Measurements from ENCODE around the gene KCNK2.
"Not testable (repeated sequence)": the region's sequence is repeated elsewhere in the genome, so short reads cannot be mapped to it uniquely, and the experiment has no call there.

Gene KCNK2

DNA sequence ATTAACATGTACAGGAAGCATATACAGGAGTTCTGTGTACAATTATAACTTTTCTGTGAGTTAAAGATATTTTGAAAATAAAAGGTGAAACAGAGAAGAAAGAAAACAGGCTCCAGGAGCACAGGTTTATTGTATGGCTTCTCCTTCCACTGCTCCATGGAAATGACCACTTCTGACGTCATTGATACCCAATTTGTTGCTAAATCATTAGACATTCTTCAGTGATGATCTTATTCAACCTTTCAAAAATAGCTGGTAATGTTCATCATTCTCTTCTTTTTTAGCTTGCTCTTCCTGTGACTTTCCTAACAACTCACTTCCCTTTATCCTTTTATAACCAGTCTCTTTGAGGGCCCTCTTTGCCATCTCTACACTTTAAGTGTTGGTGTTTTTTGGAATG lies 77.8 kb downstream of the KCNK2 start:
- DNase-seq, result no peak

DNA sequence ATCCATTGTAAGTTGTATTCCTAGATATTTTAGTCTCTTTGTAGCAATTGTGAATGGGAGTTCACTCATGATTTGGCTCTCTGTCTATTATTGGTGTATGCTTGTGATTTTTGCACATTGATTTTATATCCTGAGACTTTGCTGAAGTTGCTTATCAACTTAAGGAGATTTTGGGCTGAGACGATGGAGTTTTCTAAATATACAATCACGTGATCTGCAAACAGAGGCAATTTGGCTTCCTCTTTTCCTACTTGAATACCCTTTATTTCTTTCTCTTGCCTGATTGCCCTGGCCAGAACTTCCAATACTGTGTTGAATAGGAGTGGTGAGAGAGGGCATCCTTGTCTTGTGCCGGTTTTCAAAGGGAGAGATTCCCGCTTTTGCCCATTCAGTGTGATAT lies 80.6 kb downstream of the KCNK2 start:
- DNase-seq, result not testable (repeated sequence)

DNA sequence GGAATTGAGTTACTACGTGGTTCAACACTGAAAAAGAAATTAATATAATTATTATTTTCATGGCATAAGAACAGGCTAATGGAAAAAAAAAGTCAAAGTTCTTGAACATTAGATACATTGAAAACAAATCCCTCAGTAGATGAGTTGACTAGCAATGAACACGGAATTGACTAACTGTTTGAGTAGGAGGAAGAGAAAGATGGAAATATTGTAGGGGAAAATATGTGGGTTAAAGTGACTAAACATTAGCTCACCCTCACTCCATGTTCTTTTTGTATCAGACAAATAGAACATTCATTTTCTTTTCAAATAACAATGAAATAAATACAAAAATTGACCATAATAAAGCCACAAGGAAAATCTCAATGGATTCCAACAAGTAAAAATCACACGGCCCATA lies 84.3 kb downstream of the KCNK2 start:
- no peak for DNase-seq

DNA sequence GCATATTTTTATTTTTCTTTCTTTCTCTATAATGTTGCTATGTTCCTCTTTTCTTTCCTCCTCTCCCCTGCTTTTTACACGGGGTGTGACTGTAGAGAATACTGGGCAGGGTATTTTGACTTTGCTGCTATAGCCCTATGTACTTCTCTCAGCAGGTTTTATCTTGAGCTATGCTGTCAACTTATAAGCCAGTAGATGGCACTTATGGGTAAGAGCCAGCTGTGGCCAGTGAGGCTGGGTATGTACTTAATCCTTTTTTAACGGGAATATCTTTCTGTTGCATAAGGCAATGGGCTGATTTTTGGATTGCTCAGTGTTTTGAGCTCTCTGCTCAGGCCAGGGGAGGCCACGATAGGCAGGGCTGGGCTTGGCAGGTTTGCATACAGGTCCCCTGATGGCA lies 99.0 kb downstream of the KCNK2 start:
- DNase-seq, result no peak

DNA sequence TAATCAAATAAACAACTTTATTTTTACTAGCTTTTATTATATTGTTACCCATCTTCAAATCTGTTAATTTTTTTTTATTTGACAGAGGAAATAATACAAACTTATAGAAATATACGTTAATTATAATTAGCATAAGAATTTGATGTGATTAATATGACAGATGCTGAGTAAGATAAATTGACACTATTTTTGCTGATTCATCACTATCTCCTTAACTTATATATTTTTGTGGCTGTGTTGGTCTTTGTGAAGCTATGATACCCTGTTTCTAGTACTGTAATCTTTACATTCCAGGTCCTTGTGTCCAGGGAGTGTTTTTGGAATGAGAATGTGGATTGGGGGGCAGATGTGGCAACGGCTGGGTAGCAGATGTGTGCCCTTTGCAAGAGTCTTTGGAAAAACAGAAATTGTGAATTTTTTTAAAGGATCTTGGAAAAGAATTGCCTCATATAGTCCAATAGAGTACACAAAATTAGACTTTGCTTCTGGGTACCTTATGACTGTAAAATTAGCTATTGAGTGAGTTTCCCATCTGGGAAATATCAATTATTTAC lies 102.6 kb downstream of the KCNK2 start:
- DNase-seq, result no peak

DNA sequence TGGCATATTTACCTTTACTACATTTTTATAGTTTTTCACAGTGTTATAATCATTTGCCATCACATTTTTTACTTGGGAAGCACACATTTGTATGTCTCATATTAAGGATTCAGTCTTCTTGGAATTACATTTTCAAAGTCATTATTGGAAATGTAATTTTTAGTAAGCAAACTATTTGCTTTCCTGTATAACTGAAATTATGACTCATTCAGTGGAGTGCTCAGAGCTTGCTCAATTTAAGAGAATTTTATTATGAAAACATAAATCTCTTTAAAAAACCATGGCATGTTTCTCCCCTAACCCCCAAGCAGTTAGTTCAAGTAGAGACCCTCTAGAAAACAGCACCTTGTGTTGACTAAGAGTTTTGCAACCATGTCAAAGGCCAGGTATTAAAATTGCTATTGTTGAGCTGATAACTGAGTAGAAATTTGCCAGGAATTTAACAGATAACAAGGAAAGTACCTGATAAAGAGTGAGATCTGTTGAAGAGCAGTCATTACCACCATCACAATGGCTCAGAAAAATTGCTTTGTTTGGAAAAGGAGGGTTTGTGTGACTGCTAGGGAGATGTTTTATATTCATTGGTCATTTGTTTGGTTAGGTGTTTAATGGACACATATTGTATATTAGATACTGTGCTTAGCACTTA lies 105.9 kb downstream of the KCNK2 start:
- DNase-seq, result no peak

DNA sequence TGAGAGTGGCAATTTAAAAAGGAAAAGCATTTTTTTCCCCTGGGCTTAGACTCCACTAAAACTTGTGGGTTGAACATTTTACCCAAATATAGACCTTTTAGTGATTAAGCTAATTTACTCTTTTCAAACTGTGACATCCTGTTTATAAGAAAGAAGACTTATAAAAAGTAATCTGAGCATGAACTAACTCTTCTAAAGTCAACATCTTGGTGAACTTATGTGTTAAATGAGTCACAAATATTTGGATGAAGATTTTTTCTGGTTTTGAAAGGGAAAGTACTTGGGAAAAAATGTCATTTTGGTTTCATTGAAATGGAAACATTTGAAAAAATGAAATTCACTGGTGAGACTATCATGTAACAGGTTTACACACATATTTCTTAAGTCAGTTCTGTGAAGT lies 109.8 kb downstream of the KCNK2 start:
- DNase-seq, result no peak

DNA sequence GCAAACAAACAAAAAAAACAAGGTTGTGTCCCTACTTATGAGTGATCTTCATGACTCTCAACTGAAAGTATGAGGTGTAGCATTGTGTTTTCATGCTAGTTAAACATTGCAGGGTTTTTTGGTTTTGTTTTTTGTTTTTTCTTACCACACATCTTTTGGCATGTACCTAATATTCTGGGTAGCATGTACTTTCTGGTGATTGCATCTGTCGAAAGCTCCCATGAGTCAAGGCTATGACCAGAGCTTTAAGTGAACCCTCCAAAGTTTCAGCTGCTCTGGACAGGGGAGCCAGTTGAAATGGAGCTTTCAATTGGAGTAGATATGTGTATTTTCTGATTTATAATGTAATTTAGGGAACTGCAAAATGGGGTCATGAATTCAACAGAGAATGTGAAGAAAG lies 115.5 kb downstream of the KCNK2 start:
- no peak for DNase-seq

DNA sequence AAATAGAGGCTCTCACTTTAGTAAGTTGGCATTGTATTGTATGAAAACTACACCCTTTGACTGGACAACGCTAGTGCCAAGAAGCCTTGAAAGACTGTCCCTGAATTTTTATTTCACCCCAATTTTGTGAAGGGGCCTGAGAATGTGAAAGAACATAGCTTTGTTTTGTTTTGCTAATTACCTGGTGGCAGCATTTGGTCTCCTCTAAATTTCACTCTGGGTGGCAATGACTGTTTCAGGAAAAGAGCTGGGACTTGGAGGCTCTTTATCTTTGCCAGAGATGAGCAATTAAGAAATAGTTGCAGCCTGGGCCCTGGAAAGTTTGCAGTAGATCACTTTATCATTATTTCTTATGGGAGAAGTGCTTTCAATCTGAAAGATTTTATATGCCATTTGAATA lies 117.6 kb downstream of the KCNK2 start:
- no peak for DNase-seq

DNA sequence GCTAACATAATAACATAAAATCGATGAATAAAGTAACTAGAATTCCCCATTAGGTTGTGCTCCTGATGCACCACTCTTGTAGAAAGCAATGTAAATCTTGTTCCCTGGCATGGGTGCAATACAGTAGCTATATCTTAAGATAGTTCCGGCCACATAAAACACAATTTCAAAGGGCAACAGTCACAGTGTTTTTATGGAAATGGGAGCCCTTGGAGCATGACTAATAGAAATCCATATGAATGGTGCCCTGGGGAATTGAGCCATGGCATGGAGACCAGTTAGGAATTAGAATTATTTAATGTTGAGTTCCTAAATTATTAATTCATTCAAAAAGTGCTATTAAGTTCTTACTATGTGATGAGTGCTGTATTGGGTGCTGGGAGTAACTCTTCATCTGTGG lies 118.7 kb downstream of the KCNK2 start:
- no peak for DNase-seq

DNA sequence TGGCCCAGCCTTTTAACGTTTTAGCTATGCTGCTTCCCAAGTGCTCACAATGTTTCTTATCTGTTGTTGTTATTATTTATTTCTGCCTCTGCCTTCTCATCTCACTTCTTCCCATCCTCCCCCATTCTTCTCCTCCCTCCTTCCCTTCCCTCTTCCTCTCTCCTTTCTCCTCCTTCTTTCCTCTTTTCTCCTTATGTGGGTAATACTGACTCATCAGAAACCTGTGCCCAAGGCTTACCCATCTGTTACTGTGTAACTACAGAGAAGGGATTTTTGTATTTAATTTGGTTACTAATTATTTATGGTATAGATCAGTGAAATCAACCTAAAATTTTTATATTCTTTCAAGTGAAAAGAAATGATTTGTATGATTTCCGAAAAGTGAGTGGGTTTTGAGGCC lies 120.3 kb downstream of the KCNK2 start:
- DNase-seq, result no peak

DNA sequence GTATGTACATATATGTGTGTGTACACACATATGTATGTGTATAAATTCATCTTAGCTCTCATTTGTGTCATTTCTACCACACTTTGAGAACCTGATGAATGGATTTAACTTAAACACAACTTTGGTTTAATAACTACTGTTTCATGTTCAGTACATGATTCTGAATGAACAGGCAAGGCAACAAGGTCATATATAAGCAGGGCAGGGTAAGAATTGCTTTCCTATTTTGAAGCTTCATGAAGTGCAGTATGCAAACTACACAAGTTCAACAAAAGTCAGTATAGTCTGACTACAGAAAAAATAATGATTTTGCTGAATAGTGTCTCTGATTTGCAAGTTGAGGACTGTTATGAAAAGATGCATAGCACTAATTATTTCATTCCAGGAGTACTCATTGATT lies 127.6 kb downstream of the KCNK2 start:
- DNase-seq, result no peak

DNA sequence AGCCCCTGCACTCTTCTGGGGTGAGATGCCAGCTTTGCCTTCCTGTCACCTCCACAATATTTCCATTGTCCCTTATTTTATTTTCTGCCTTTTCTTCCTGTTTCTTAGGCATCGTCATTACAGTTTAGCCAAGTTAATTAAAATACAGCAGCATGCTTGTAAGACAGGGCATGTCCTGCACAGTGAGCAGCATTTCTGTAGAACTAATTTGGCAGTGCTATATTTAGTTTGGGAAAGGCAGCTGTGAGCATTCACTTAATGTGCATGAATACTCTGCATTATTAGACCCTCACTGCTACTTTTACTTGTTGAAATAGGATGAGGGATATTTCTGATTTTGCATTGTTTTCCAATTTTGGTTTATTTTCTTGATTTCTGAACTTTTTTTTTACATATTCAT lies 133.3 kb downstream of the KCNK2 start:
- no peak for DNase-seq

DNA sequence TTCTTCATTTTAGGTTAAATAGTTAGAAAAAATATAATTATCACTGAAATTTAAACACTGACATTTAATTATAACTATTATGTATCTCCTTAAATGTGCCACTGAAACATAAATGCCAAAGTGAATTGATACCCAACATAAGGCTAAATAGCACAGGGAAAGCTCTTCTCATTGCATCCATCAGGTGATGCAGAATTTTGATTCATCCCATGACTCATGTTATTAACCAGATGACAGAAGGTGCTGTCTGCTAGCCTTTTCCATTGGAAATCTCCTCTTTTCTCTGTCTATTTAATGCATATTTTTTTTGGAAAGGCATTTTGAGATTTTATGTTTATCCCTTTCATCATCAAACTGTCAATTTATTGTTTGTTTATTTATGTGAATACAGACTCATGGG lies 136.8 kb downstream of the KCNK2 start:
- DNase-seq, result no peak

DNA sequence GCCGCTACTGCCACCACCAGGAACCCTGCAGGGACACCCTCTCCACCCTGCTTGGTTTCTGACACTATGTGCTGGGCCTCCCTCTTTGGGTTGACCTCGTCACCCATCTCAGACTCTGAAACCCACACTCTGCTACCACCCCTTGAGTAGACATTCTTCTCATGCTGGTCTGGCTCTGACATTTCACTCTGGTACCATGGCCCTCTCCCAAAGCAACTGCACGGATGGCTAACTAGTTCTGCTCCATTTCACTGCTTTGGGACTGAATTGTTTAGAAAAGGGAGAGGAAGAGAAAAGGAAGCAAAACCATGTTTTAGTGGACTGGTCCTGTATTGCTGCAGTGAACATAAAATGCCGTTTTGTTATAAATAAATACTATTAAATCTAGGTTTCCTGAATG lies 137.8 kb downstream of the KCNK2 start:
- DNase-seq, result no peak

DNA sequence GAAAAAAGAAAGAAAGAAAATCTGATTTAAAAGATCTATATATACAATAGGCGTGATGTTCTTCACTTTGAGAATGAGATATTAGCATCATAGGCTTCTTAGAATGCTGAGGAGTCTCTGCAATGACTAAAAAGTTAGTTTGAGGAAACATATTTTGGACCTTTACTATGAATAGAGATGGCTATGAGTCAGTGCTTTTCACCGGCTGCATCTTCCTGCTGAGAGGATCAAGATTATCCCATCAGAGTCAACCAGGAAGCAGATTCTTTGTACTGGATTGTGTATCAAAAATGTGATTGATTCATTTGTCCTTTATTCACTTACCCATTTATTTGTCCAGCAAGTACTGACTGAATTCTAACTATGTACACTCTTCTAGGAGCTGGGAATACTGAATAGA lies 144.2 kb downstream of the KCNK2 start:
- no peak for DNase-seq

DNA sequence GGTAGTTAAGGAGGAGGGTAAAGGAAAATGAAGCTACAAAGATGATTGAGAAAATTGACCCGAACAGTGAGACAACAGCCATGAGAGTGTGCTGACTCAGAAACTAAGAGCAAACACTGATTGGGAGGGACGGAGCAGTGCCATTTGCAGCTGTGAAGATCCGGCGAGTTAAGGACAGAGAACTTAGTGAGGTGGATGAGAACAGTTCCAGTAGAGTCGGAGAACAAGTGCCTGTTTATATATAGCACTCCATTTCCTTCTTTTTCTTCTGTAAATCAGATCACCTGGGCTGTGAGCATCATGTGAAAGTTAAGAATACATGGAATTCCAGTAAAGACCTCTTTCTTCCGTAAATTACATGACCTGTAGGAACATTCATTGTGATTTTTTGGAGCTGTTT lies 145.7 kb downstream of the KCNK2 start:
- no peak for DNase-seq

DNA sequence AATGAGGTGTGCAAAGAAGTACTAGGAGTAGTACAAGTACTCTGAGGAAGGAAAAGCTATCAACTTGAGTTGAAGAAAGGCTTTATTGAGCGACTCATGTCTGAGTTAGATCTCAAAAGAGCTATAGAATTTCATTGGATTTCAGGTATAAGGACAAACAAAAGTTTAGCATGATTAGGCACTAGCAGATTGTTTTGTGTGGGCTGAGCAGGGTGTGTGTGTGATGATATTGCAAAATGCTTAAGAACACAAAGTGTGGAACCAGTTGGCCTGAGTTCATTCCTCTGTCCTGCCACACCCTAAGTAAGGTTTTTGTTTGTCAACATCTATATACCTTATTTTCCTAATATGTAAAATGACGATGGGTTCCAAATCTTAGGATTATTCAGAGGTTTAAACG lies 158.9 kb downstream of the KCNK2 start:
- no peak for DNase-seq

DNA sequence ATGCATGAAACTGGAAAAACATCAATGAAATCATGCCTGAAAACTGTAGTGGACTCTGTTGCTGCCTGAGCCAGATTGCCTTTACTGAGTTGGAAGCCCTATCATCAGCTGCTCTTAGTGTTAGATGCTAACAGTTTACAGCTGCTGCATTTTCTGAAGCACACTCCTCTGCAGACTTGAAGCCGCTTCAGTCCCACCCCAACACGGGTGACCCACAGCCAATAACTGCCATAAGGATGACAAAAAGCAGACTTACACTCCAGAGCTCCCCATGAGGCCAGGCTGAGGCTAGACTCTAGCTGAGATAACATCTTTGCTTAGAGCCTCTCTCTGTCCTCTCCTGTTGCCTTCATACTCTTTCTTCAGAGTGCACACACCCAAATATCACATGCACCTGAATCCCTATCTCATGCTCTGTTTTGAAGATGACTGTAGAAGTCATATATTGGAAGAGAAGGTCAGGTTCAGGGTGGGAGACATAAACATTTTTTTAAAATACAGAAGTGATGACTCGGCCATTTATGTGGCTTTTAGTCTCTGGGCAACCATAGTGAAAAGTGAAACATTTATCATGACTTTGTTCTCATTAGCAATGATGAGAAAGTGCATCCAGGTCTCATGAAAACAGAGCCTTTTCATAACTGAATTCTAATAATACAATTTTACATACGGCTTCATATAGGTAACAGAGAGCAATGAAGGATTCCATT lies 161.0 kb downstream of the KCNK2 start:
- no peak for DNase-seq

DNA sequence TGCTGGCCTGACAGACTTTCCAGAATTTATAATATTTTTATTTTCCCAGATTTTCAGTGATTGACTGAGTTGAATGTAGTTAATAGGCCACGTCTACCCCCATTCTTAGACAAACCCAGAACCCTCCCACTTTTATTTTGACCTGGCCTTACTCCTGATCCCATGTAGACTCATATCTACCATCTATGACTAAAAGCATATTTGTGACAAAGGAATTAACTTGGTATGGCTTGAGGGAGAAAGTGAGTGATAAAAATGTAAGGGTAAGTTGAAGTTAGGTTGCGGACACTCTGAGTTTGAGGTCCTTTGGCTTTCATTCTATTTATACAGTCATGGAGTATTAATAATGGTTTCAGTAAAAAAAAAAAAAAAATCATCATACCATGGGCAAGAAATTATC lies 168.4 kb downstream of the KCNK2 start:
- no peak for DNase-seq

DNA sequence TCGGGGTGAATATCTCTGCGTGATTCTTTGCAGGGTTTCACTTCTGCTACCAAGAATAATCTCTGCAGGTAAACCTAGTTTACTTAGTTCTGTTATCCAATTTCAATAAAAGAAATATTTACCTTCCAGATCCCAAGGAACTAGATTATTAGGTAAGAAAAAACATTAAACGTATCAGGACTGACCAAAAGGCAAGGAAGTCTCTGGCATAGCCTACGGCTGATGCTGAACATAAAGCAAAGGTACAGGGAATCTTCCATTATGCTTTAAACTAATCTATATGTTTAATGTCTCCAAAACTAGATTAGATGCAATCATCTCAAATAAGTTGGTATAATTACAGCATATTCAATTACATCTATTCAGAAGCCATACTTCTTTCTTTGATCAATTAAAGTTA lies 168.9 kb downstream of the KCNK2 start:
- DNase-seq, result no peak

DNA sequence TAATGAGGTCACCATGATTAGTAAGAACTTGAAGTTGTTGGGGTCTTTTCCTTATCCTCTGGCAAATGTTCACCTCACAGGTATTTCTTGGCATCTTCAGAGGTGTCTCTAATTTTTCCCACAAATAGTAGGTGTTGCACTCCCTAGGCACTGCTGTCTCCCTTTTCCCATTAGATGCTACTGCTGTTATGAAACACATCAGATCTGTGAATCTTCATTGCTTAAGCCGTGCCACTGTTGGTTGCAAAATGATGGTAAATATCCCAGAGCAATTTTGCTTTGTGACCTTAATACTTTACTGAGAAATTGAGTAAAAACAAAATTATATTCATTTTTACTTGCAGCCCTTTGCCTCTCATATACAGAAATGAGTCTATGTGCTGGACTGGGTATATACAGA lies 169.6 kb downstream of the KCNK2 start:
- no peak for DNase-seq

DNA sequence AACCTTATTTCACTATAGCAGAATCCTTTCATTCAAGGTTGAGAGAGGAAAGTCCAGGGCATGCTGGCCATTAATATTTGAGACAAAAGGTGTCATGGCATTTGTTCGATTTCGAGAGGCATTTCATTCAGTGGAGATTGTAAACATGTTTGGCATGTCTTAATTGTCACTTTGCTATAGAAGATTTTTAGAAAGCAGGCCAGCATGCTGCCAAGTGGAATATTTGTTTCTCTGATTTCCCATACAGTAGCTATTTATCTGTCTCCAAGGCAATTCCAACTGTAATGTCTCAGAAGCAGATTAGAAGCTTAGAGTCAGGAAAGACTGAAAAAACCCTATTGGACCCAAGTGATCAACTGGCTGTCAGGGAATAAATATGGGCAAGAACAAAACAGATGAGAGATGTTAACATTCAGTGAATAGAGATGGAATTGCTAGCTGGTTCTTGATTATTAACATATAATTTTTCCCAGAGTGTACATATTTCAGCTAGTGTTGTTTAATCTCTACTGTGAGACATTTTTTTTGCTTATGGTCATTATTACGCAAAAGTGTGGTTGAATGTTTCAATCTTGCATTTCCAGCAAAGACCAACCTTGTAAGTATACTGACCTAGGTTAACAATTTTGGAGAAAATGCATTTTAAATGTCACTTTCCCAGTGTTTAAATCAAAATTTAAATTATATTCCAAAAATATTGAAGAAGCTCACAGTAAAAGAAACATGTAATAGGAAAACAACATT lies 174.6 kb downstream of the KCNK2 start:
- no peak for DNase-seq

DNA sequence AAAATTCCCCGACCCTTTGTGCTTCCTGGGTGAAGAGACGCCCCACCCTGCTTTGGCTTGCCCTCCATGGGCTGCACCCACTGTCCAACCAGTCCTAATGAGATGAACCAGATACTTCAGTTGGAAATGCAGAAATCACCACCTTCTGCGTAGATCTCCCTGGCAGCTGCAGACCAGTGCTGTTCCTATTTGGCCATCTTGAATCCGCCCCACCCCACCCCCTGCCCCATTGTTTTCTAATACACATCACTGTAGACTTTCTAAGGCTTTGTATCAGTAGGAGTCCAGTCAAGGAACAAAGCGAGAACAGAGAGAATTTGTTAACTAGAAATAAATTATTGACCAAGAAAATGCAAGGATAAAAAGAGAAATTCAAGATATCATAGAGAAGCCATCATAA lies 178.2 kb downstream of the KCNK2 start:
- no peak for DNase-seq

All from activated gamma-delta T cell (primary cell).